HG03108 (cell line): ENCODE results near the gene SPATA17.

ENCODE experiments used
- ATAC-seq: cut with Tn5 transposase; IDR thresholded peaks from one replicate; pipeline ENCODE4 v1.9.1; 2021; ENCODE audit warnings: moderate library complexity; ENCODE audit not compliant: unreplicated experiment

Gene SPATA17

DNA sequence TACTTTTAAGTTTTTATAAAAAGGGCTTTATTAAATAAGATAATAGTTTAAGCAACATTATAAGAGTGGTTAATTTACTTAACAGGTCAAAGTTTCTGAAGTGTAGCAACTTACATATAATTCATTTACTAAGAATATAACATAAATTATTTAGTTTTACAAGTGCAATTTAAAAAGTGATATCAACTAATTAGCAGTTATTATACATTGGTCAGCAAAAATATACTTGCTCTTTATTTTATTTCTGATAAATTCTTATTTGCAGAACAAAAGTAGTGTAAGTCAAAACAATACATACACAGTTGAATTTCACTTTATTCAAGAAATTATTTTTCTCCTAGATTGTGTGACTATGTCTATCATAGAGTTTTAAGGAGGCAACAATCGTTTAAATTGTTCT is 215.6 kb downstream of the SPATA17 start:
- no peak for ATAC-seq

GRCh38 chr1:217847643-217848042 is 216.5 kb downstream of the SPATA17 start:
- ATAC-seq, result no peak

DNA sequence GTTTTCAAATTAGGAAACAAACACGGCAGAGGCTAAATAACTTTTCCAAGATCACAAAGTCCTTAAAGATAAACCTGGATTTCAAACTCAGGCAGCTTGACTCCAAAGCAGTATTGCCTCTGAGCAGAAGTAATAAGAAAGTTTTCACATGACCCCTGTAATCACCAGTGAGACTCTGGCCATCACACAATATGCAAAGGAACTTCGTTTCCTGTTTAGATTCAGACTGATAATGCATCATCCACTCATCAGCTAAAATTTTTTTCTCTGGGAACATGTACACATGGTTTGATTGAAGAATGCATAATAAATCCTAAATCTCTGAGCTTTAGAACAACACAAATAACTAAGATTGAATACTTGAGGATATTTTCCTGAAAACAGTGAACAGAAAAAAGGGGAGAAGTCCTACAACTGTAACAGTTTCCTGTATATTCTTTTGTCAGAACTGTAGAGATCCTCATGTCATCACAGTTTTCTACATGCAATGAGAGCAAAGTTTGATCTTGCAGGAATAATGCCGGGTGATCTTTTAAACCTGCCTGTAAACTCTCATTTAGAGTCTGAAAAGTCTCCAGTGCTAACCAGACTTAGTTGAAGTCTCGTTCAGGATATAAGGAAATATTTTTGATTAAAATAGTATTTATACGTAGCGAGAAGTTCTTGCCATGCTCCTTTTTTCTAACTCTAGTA is 225.3 kb downstream of the SPATA17 start:
- no peak for ATAC-seq

DNA sequence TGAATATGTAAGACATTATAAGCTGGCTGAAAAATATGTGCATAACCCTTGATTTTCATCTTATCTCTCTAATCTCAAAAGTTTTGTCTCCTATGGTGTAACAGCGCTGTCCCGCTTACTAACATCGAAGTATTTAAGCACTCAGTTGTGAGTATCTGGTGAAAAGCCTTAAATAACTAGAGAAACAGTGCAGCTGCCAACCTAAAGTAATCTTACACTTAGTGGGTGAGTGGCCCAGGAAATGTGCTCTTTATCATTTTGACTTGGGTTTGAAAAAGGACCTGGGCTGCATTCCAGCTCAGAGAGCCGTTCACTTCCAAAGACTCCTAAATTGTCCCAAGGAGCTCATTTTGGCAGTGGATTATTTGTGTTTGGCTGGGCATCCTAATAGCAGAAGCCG is 225.9 kb downstream of the SPATA17 start:
- ATAC-seq, result no peak

DNA sequence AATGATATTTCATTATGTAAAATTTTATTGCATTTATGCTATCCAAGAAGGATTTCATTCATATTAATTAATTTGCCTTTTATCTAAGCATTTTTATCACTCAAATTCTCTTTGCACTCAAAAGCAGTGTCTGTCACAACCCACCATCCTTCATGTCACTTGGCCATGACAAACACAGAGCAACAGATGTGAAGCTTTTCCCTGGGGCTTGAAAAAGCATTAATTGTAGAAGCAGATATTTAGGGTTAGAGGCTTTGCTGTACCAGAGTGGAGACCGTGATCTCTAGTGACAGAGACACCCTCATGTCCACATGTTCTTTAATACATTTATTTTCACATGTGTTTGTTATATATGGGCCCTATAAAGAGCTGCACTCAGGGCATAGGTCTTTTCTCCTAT is 230.5 kb downstream of the SPATA17 start:
- no peak for ATAC-seq

DNA sequence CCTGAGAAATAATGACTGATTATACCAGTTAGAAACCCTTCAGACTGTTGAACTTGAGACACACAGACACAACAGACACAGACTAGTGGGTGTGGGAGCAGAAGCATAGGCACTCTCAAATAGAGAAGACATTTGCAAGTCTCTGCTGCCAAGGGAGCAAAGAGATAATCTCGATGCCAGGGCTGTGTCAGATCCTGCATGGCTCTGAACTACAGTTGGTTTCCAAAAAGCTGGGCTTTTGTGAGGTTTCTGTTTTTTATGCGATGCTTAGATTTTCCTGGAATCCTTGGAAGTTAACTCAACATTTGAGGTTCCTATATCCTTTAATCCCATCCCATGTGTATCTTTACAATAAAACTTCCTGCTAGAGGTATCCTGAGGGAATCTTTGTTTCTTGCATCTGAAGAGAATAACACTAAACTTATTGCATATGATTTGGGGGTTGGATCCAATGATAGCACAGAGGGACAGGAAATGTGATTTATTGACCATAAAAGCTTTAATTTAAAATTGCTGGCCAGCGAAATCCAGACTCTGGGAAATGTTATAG is 236.4 kb downstream of the SPATA17 start:
- no peak for ATAC-seq

GRCh38 chr1:217871955-217872354 is 240.8 kb downstream of the SPATA17 start:
- no peak for ATAC-seq

DNA sequence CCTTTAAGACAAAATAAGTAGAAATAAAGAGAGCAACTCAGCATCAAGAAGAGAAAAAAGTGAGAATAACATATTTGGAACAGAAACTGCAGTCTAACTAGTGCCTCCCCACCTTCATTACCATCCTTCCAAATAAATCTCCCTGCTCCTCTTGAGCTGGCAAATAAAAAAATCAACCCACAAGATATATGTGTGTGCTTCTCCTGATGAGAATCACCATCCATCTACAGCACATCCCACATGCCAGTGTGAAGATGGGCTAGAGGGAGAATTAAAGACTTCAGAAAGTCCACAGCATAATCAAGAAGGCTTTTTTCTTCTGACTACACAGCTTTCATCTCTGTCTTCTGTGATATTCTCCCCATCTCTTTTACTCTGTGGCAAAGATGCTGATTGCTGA is 244.1 kb downstream of the SPATA17 start:
- ATAC-seq, result no peak

- ATAC-seq, result no peak
These were observed 245.3 kb downstream of the SPATA17 start for GRCh38 chr1:217876401-217876800.

- no peak for ATAC-seq
These were observed 245.8 kb downstream of the SPATA17 start for GRCh38 chr1:217876896-217877295.

GRCh38 chr1:217881131-217881543 is 250.0 kb downstream of the SPATA17 start:
- no peak for ATAC-seq

DNA sequence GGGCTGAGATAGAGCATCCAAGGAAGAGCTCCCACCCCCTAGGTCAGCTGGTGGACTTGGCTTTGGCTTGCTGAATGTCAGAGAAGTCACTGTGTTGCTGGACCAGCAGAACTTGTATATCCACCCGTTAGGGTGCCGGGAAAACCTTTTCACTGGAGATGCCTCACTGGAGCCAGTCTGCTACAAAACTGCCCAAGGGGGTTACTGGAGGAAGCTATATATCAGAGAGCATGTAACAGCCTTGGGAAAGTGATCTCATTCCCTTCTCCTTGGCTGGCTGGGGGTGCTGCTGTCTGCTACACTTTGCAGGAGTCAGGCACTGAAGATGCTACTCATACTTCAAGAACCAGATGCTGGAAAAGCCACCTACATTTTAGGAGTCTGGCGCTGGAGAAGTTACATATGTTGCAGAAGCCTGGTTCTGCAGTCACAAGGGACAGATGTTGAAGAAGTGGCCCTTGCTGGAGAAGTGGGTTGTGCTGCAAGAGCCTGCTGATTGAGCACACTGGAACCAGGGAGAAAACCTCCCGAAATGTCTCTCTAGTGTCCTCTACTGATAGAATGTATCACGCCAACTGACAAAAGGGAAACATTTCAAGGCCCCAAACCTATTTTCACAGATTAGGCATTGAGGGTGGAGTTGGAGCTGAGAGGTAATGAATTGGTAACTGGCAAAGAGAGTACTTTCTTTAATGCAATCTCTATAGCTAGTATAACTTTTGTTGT is 250.6 kb downstream of the SPATA17 start:
- ATAC-seq, result no peak

DNA sequence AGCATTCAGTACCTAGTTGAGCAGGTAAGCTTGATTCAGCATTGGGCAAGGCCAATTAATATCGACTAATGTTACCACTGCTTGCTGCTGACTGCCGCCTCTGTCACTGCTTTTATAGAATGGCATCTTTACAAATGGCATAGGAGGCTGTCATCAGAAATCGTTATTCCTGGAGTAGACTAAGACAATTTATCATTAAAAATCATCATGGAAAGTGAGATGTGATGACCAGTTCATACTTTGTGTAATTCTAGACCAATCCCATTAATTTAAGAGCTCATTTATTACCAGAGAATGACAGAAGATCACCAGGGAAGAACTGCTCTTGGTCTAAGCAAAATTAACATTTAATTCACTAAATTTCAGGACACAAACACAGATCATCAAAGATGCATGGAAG is 254.0 kb downstream of the SPATA17 start:
- ATAC-seq, result no peak

DNA sequence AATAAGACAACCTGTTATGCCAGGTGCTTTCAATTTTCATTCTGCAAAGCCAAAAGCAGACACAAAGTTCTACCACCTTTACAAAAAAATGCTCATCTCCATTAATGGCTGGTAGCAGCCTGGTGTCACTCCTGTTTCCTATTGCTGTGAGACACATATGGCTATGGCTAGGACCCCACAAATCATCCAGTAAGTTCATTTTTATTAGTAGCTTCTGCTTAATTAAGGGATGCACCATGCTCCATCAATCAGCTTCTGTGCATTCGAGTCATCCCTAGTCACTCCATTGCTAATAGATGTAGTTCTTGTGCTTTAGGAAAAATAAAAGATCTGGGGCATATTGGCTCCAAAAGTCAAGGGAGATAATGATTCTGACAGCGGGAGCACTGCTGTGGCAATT is 257.2 kb downstream of the SPATA17 start:
- ATAC-seq, result no peak

DNA sequence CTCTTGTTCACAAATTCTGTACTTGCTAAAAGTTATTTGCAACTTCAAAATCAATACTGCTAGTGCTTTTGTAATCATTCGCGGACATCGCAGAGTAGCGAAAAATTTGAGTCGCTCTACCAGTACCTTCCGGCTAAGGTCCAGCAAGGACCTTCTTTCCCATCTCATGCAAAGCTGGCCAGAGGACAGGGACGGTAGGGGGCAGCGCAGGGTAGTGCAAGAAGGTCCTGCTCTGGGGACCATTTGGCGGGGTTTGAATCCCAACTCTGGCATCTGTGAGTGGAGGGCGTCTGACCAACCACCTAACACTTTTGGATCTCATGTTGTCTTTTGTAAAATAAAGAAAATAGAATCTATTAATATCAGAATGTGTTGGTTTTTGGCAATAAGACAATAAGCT is 258.3 kb downstream of the SPATA17 start:
- no peak for ATAC-seq

DNA sequence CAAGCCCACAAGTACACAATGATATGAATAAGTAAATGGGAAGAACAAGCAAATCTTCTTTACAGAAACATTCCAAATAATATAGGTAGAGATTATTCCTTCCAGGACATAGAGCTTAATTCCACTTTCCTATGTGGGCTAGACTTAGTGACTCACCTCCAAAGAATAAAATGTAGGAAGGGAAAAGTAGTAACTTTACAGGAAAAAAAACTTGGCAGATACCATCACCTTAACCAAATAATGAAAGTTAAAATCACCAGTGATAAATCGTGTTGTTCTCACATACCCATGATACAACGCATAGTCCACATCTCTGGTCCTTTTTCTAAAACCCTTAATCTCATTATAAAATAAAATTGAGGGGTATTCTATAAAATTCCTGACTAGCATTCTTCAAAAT is 260.8 kb downstream of the SPATA17 start:
- ATAC-seq, result no peak

- no peak for ATAC-seq
These were observed 261.6 kb downstream of the SPATA17 start for GRCh38 chr1:217892750-217893149.

DNA sequence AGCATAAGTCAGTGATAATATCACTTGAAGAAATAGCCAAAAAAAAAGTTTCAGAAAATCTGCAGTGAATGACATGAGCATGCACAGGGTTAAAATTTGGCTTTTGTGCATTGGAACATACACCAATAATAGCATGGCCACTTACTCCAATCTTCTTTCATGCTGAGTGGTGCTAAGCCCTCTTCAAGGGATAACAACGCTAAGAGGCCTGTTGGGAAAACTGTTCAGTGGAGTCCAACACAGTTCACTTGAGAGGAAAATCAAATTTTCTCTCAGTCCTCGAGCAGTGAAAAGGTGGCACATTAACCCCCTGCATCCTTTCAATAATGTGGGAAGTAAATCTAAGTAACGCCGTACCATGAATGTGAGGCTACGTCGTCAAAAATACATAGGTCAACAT is 264.7 kb downstream of the SPATA17 start:
- no peak for ATAC-seq

- ATAC-seq, result no peak
These were observed 265.3 kb downstream of the SPATA17 start for GRCh38 chr1:217896490-217896889.

DNA sequence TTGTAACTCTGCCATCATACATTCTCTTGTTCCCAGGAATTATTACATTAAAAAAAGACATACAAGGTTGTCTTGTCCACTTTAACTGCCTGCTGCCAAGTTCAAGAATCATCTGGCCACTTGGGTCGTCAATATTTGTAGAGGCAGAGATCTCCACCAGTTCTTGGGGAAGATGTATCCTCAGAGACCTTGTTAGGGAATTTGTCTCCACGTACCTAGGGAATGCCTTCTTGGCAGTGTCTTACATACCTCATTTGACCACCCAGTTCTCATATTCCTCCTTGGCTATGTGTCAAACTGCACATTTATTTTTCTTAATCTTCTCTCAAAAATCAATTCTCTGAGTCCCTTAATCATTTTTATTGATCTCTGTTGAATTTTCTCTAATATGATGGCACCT is 266.0 kb downstream of the SPATA17 start:
- no peak for ATAC-seq

DNA sequence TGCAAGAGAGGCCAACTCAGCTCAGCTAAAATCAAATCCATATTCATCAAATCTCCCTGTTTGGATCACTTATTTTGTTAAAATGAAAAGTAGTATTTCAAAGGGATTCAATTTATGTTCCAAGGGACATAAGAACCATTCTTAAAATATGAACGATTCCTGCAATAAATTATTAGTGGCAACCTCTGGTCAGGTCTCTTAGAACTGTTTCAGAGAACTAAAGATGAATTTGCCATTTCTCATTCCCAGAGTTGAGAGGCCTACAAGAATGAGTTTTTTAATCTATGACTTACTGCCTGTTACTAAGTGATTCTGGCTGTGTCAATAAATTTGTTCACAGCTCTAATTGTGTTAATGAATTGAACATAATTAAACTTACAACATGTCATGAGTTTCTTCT is 268.5 kb downstream of the SPATA17 start:
- no peak for ATAC-seq

GRCh38 chr1:217907504-217907903 is 276.4 kb downstream of the SPATA17 start:
- no peak for ATAC-seq
